Activated CD8-positive, alpha-beta T cell treated with anti-CD3 and anti-CD28 coated beads for 36 hours (primary cell): ENCODE results near the gene SPATA24. TPM values are rescaled to one million over a fixed set of nuclear protein-coding genes. Genes with fewer than 3 reads are reported as not detected.

Source experiments
- ATAC-seq: fragments of 200-7000 bp; cut with Tn5 transposase; one replicate; pipeline ENCODE4 v1.10.0; 2021; ENCODE audit warnings: mild to moderate bottlenecking, moderate library complexity
- CTCF ChIA-PET: fragments of 350-600 bp; sonication (Branson Sonifier 250); formaldehyde crosslinking; loops from one replicate; lab custom pipeline; 2021; ENCODE audit warnings: antibody characterized with exemption; lab: Charles Lee
- POLR2A ChIA-PET: fragments of 350-600 bp; sonication (Branson Sonifier 250); formaldehyde crosslinking; loops from one replicate; lab custom pipeline; 2021; ENCODE audit warnings: antibody characterized with exemption; lab: Charles Lee
- DNase-seq: peaks from one replicate; pipeline ENCODE4 v3.0.0-alpha.2; 2020
- H3K27ac Mint-ChIP-seq: one replicate; pipeline ENCODE4 v1.8.0; 2021; ENCODE audit warnings: mild to moderate bottlenecking, mixed read lengths
- H3K27me3 Mint-ChIP-seq: one replicate; pipeline ENCODE4 v1.8.0; 2021; ENCODE audit warnings: mixed read lengths
- H3K36me3 Mint-ChIP-seq: one replicate; pipeline ENCODE4 v1.8.0; 2021; ENCODE audit warnings: low read depth, mixed read lengths
- H3K4me1 Mint-ChIP-seq: one replicate; pipeline ENCODE4 v1.8.0; 2021; ENCODE audit warnings: low read depth, mixed read lengths
- H3K4me3 Mint-ChIP-seq: one replicate; pipeline ENCODE4 v1.8.0; 2021; ENCODE audit warnings: mild to moderate bottlenecking, moderate library complexity, mixed read lengths
- H3K9me3 Mint-ChIP-seq: one replicate; pipeline ENCODE4 v1.8.0; 2021; ENCODE audit warnings: mixed read lengths
- CTCF ChIP-seq: fragments of 200-600 bp; IDR thresholded peaks from one replicate; pipeline ENCODE4 v1.8.0; 2022; ENCODE audit warnings: antibody characterized with exemption, mild to moderate bottlenecking
- intact Hi-C: fragments of 100-400 bp; cut with micrococcal nuclease; formaldehyde crosslinking; loops from one replicate; pipeline ENCODE4 v1.10.0; 2022
- total RNA-seq, 2 experiments: library from RNA; stranded (reverse); gene quantifications; one replicate each; pipeline ENCODE4 v1.2.3, GENCODE V29; 2021

Gene SPATA24
- total RNA-seq, 2 experiments from 2014 or later: 4.3 to 4.4 TPM

DNA sequence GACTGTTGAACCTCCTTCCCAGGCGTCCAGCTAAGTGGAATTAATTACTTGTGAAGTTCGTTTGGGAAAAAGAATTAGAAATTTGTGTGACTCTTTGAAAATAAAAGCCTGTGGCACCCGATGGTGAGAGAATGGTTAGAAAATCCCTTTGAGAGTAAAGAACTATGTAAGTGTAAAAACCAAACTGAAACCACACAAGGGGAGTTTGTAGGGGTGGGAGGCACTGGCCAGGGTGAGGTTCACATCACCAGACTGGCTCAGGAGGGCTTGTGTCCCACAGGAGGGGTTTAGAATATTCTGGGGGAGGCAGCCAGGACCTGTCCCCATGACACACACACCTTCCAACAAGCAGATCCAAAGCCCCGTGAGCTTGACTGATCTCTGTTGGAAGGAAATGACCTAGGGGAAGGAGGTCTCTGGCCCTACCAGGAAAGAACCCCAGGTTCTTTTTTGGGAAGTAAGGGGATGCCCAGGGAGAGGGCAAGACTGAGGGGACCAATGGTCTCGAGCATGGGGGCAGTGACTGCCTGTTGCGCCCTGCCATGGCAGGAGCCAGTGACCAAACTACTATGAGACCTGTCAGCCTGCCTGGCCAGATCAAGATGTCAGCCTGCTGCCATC lies 4.3 kb downstream of the SPATA24 start:
- intact Hi-C loops: no loop called here
- H3K9me3 Mint-ChIP-seq: no peaks in the 10 kb centered on the region
- peaks cover 13% of the 10 kb centered on the region for H3K36me3 Mint-ChIP-seq
- ChIA-PET CTCF (no interaction called here), POLR2A (interaction anchor here (1.4 kb wide), 1 partner anchor 57 kb away, joined by 3 read pairs; the partner anchor contains the start of gene PAIP2)
- H3K27ac Mint-ChIP-seq: peak overlapping the region; percentile 55
- ATAC-seq (peak; percentile 8), DNase-seq (peak; percentile 57)
- no peaks in the 10 kb centered on the region for H3K27me3 Mint-ChIP-seq
- H3K4me3 Mint-ChIP-seq: peak overlapping the region; percentile 22
- peaks cover 33% of the 10 kb centered on the region for H3K4me1 Mint-ChIP-seq
- no peak for TF ChIP-seq CTCF

GRCh38 chr5:139397921-139398320 lies 6.0 kb downstream of the SPATA24 start:
- Mint-ChIP-seq H3K9me3 (no peaks in the 10 kb centered on the region), H3K4me1 (peaks cover 23% of the 10 kb centered on the region), H3K27ac (no peak overlapping the region), H3K36me3 (peaks cover 22% of the 10 kb centered on the region), H3K27me3 (no peaks in the 10 kb centered on the region), H3K4me3 (no peak overlapping the region)
- CTCF ChIA-PET: no interaction called here
- DNase-seq (no peak), ATAC-seq (no peak)
- POLR2A ChIA-PET: no interaction called here
- intact Hi-C loops: no loop called here
- TF ChIP-seq CTCF: no peak

DNA sequence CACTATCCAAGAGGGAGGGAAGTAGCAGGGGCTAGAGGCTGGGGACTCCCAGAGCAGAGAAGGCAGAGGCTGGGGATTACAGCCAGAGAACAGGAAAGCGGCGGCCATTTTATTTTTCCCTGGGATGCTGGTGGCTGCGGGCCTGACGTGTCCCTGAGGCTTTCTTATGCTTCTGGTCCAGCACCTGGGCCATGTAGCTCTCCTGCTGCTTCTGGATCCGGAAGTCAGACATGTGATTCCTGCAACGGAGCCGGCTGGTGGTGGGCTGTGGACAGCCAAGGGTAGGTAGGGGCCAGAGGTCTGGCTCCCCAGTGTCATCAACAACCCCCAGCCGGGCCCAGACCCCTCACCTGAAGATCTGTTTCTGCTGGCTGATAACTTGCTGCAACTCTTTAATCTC lies 7.2 kb downstream of the SPATA24 start:
- H3K4me1 Mint-ChIP-seq: peaks cover 18% of the 10 kb centered on the region
- DNase-seq (no peak), ATAC-seq (no peak)
- POLR2A ChIA-PET: interaction anchor here (1.0 to 1.1 kb wide), 4 partner anchors 10 to 85 kb away, joined by 3 read pairs; no protein-coding TSS in a partner anchor
- no peak overlapping the region for H3K27ac Mint-ChIP-seq
- intact Hi-C loops: no loop called here
- H3K9me3 Mint-ChIP-seq: no peaks in the 10 kb centered on the region
- CTCF ChIA-PET: no interaction called here
- no peaks in the 10 kb centered on the region for H3K27me3 Mint-ChIP-seq
- H3K4me3 Mint-ChIP-seq: no peak overlapping the region
- peaks cover 24% of the 10 kb centered on the region for H3K36me3 Mint-ChIP-seq
- TF ChIP-seq CTCF: no peak

- Mint-ChIP-seq H3K9me3 (no peaks in the 10 kb centered on the region), H3K36me3 (peaks cover 29% of the 10 kb centered on the region), H3K27me3 (no peaks in the 10 kb centered on the region), H3K4me3 (peak overlapping the region; percentile 34), H3K4me1 (peaks cover 25% of the 10 kb centered on the region), H3K27ac (no peak overlapping the region)
- DNase-seq: no peak
- no peak for TF ChIP-seq CTCF
- intact Hi-C loops: no loop called here
- ATAC-seq: no peak
- ChIA-PET CTCF (interaction anchor here (1.1 to 1.8 kb wide), 2 partner anchors 54 to 120 kb away, joined by 3 to 5 read pairs; partner anchors contain the start of gene PAIP2), POLR2A (interaction anchor here (1.0 to 1.9 kb wide), 7 partner anchors 11 to 99 kb away, joined by 3 to 5 read pairs (median 3); no protein-coding TSS in a partner anchor)
These were observed 7.8 kb downstream of the SPATA24 start for GRCh38 chr5:139395844-139396640.
